GM18873 (cell line): ENCODE results near the gene ATP8B1.
"Not testable (repeated sequence)": the region's sequence is repeated elsewhere in the genome, so short reads cannot be mapped to it uniquely, and the experiment has no call there.

Experiments used
- ATAC-seq: cut with Tn5 transposase; IDR thresholded peaks from one replicate; pipeline ENCODE4 v1.9.1; 2021; ENCODE audit warnings: mild to moderate bottlenecking, moderate library complexity, moderate number of reproducible peaks; ENCODE audit not compliant: unreplicated experiment, low FRiP score

The ATP8B1 gene

DNA sequence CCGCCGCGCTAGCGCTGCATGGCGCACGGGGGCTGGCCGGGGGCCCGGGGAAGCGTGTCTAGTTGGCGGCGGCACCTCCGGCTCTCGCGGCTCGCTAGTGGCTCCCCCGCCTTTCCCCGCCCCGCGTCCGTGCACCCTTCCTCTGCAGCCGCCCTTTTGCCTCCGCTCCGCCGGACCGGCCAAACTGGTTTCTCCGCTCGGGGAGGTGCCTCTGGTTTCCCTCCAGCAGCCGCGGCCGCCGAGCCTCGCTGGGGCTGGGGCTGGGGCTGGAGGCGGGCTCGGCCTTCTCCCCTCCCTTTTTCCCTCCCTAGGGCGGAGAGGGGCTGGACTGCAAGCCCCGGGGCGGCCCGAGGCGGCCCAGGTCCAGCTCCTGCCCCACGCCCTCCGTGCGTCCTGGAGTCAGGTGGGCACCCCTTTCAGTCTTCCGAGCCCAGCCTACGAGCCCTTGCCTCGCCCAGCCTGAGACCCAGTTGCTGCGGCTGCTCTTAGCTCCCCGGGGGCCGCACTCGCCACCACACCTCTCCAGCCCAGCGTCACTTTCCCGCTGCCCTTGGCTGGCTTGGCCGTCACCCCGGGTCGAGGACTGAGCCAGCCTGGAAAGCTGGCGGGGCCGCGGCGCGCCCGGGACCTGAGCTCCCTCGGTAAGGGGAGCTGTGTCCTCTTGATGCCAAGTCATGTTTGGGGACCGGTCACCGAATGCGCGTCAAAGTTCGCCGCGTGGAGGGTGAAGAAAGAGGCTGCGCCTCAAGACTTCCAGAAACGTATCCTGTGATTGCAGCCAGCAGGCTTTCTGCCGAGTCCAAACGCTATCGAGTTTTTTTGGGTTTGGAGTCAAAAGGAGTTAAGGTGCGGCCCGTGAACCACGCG is at the start of gene ATP8B1:
Gene ATP8B1 (minus strand): TSS at position 213 of the 867 bp plus-strand sequence. CDS start 71,508 bp downstream, outside the sequence.
- ATAC-seq: no peak

DNA sequence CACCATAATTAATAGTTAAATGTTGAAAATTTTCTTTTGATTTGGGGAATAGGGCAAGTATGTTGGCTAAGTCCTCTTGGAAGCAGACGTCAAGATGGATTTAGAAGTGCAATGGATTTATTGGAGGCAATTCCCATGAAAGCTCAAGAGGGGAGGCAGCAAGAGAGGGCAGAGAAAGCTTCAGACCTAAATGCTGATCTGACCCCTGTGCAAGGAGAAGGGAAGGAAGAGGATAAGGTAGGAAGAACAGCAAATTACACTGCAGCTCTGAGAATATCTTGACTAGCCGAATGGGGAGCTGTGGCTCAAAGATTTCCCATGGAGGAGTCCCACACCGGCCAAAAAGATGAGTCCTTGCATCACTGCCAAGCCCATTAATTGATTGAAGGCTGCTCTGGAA is 46.9 kb upstream of the ATP8B1 start:
- ATAC-seq: no peak

DNA sequence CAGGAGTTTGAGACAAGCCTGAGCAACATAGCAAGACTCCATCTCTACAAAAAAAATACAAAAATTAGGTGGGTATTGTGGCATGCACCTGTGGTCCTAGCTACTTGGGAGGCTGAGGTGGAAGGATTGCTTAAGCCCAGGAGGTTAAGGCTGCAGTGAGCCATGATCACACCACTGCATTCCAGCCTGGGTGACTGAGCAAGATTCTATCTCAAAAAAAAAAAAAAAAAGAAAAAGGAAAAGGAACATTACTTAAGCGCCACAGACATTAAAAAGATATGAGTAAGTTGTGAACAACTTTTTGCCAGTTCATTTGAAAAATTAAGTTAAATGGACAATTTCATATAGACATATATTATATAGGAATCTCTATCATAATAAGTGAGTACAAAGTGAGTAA is 45.3 kb upstream of the ATP8B1 start:
- ATAC-seq: not testable (repeated sequence)

DNA sequence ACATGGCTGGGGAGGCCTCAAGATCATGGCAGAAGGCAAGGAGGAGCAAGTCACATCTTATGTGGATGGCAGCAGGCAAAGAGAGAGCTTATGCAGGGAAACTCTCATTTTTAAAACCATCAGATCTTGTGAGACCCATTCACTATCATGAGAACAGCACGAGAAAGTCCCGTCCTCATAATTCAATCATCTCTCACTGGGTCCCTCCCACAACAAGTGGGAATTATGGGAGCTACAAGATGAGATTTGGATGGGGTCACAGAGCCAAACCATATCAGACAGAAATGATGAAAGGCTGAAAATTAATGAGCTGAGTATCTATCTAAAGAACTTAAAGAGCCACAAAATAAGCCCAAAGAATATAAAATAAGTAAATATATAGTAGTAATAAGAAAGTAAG is 44.3 kb upstream of the ATP8B1 start:
- ATAC-seq: not testable (repeated sequence)

DNA sequence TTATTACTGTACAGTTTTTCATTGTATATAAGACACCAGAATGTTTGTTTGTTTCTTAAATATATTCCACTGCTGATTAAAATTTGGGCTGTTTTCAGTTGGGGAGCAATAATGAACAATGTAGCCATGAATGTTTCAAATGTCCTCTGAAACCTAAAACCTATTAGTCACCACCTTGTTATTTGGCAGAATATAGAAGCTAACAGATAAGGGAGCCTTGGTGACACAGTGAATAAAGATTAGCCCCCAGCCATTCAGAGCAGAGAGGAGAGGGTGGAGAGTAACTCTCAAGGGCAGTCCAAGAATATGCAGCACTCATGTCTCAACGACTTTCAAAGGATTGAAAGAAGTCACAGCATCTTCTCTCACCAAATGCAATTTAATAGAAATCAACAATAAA is 43.1 kb upstream of the ATP8B1 start:
- no peak for ATAC-seq

DNA sequence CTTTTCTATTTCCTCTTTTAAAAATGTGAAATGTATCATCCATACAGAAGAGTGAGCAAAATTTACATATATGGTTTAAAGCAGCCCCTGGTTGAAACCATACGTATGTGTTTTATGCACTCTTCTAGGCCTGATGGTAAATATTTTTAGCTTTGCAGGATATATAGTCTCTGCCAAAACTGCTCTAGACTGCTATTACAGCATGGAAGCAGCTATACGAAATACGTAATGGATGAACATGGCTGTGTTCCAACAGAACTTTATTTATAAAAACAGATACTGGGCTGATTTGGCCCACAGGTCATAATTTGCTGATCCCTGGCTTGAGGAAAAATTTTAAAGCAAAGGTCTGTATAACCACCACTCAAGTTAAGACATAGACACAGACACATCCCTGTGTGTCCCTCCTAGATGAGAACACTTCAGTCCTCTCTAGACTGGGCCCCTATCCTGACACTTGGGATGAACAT is 42.5 kb upstream of the ATP8B1 start:
- no peak for ATAC-seq

DNA sequence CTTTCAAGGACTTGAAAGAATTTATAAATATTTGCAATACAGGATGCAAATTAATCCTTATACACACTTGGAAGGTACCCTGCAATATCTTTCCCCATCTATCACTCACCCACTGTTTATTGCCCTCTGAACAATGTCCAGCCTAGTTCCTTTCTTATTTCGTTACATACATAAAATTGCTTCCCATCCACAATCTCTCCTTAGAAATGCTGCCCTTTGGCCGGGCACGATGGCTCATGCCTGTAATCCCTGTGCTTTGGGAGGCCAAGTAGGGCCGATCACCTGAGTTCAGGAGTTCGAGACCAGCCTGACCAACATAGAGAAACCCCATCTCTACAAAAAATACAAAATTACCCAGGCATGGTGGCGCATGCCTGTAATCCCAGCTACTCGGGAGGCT is 41.2 kb upstream of the ATP8B1 start:
- no peak for ATAC-seq

DNA sequence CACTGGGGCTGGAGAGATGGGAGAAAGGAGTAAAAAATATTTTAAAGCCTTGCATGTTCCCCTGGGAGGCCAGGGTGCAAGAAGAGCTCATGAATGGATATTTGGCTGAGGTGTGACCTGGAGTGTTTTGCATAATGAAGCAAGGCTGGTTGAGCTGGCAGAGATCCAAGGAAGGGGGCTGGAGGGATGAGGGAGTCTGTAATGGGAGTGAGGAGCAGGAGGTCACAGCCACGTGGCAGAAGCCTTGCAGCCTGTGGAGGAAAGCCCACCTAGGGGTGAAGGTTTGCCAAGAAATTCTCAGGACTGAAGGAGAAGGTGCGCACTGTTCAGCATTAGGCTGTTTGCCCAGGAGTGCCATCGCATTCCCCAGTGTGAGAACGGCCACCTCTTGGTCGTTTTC is 40.3 kb upstream of the ATP8B1 start:
- ATAC-seq: no peak

DNA sequence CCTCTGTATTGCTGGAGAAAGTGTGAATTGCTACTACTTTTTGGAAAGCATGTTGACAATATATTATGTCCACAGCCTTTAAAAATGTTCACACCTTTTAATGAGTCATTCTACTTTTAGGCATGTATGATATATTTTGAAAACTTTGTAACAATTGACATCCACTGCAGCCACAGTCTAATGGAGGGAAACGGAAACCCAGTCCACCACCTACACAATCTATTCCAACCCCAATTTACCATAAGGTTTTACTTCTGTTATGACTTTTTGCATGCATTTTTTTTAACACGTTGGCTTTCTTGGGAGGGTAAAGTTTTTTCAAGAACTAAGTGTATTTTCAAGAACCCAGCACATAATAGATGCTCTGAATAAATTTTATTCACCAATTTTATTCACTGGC is 38.5 kb upstream of the ATP8B1 start:
- ATAC-seq: no peak

DNA sequence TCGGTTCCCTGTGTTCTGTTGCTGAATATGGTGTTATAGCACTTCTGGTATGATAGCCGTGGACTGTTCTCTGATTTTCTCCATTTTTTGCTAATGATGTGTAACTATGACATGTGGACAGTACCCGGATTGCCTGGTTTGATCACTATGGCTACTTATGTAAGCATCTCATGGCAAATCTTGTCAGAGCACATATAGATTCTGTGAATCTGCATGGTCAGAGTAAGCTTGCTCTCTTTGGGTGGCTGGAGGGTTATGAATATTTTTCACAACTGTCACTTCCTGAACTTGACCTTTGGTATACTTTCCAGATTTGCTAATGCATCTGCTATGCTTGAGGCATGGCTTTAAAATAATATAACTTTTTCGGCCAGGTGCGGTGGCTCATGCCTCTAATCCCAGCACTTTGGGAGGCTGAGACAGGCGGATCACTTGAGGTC is 36.8 kb upstream of the ATP8B1 start:
- no peak for ATAC-seq

DNA sequence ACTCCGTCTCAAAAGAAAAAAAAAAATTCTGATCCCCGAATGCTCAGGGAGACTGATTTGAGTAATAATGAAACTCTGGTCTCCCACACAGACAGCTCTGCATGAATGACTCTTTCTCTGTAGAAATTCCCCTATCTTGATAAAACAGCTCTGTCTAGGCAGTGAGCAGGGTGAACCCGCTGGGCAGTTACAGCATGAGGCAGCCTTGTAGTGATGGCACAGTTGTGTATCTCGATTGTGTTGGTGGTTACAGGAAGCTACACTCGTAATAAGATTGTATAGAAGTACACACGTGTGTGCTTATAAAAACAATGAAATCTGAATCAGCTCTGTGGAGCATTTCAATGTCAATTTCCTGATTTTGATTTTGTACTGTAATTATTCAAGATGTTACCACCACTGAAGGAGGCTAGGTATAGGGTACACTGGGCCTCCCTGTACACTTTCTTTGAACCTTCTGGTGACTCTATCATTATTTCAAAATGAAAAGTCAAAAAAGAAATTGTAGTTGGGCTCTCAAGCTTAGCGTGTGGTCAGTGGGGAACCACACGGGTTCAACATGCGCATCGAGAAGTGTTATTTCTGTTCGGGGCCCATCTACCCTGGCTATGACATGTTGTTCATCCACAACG is 34.9 kb upstream of the ATP8B1 start:
- ATAC-seq: peak; percentile 94

DNA sequence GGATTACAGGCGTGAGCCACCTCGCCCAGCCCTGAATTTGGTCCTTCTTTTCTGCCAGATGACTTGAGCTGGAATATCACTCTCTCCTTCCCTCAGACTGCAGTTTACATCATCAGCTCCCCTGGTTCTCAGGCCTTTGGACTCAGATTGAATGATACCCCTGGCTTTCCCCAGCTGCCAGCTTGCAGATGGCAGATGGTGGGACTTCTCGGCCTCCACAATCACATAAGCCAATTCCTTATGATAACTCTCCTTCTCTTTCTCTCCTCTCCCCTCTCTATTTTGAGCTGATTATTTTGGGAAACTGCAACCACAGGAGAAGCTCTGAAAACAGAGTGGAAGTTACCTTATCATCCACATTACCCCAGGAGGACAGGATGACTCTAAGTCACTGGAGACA is 33.4 kb upstream of the ATP8B1 start:
- no peak for ATAC-seq

DNA sequence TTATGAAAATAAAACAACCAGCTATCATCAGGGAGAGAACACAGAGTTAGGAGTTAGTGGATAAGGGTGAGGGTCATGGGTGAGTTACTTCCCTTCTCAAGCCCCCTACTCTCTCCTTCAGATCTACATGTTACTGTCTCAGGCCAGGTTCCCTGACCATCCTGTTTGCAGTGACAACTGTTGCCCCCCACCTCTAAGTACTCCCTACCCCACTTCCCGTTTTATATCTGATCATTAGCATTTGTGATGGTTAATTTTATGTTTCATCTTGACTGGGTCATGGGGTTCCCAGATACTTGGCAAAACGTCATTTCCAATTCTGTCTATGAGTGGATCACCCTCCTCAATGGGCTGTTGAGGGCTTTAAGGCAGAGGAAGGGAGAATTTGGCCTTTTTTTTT is 32.8 kb upstream of the ATP8B1 start:
- ATAC-seq: no peak

DNA sequence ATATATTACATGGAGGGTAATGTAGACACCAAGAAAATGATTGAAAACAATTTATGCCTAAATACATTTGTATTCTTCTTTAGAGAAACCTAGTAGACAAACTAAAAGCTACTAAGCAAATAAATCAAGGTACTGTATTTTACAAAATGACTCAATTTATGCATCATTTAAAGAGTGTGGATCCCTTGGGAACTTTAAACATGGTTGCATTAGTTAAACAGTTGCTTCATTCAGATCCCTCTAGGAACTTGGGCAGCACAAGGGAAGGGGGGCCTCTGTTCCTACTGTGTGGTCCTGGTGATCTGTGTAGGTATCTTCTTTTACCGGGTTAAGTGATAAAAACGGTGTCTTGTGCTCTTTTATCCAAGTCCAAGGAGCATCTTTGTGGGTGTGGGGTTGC is 31.5 kb upstream of the ATP8B1 start:
- no peak for ATAC-seq

DNA sequence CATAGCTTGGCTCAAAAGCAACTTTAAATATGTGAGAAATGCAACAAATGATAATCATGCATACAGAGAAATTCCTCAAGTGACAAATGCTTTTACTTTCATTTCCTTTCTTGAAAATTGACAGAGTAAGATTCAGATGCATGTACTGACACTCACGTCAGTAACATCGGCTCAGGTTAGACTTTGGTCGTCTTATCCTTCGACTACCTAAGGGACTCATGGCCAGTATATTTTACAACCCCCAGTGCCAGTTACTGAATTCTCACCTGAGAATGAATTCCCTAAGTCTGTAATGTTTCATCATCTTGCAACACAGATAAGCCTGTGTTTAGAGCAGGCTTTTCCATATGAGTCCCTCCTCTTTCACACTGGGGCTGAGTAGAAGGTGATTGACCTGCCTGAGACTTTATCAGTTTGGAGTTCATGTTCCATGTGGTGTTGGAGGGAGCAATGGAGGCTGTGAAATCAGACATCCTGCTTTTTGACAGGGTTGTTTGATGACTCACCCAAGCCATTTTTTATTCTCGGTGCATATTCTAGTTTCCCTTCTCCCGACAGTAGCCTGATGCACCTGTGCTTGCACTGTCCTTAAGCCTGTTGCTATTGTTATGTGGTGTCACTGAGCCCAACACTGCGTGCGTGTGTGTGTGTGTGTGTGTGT is 30.5 kb upstream of the ATP8B1 start:
- peak; percentile 35 for ATAC-seq

DNA sequence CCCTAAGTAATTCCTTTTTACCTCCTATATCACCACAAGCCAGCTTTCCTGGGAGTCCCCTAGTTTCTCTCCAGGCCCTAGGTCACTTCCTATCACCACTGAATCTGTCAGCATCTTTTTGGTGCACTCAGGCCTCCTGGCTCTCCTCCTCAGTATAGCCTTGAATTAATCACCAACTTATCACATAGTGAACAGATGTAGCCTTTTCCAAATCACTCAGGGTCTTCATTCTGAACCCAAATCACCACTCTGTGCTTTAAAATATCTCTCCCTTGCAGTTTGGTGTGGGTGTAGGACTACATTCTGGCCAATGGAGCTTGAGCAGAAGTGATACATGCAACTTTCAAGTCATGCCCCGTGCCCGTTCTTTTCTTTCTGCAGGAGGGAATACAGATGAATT is 29.6 kb upstream of the ATP8B1 start:
- no peak for ATAC-seq

DNA sequence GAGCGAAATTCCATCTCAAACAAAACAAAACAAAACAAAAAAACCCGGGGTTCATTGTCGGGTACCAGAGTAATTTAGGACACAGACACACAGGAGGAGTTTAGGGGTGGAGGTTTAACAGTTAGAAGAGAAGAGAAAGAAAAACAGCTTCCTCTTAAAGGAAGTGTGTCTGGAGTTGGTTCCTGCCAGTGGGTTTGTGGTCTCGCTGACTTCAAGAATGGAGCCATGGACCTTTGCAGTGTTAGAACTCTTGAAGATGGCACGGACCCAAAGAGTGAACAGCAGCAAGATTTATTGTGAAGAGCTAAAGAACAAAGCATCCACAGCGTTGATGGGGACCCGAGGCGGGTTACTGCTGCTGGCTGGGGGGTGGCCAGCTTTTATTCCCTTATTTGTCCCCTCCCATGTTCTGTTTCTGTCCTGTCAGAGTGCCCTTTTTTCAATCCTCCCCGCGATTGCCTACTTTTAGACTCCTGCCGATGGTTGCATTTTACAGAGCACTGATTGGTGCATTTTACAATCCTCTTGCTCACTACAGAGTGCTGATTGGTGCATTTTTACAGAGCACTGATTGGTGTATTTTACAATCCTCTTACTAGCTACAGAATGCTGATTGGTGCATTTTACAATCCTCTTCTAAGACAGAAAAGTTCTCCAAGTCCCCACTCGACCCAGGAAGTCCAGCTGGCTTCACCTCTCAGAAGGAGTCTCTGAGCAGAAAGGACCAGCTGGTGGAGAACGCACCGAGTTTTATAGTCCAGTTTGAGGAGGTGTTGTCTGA is 28.7 kb upstream of the ATP8B1 start:
- ATAC-seq: no peak

DNA sequence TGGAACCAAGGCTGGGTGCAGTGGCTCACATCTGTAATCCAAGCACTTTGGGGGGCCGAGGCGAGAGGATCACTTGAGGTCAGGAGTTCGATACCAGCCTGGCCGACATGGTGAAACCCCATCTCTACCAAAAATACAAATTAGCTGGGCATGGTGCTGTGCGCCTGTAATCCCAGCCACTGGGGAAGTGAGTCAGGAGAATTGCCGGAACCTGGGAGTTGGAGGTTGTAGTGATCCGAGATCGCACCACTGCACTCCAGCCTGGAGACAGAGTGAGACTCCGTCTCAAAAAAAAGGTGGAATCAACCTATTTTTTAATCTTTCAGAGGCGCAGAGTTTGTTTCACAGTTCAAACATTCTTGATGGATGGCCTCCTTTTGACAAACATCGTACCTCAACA is 24.5 kb upstream of the ATP8B1 start:
- ATAC-seq: no peak

DNA sequence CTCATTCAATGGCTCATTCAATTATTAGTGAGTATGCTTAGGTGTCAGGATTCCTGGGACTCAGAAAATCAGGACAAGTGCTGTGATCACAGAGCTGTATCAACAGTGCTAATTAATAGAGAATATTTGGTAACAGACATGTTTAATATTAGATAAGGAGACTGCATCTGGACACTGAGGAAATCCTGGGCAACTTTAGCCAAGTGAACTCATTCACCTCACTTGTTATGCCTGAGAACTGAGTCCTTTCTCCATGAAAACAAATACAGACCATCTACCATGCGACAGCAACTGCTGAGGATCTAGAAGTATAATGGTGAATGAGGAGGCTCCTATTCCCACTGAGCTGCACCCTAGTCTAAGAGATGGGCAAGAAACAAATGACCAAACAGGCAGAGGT is 23.1 kb upstream of the ATP8B1 start:
- no peak for ATAC-seq

DNA sequence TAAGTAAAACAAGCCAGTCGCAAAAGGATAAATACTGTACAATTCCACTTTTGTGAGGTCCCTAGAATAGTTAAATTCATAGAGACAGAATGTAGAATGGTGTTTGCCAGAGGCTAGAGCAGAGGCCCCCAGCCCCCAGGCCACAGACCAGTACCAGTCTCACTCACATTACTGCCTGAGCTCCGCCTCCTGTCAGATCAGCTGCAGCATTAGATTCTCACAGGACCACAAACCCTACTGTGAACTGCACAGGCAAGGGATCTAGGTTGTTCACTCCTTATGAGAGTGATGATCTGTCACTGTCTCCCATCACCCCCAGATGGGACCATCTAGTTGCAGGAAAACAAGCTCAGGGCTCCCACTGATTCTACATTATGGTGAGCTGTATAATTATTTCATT is 17.5 kb upstream of the ATP8B1 start:
- ATAC-seq: not testable (repeated sequence)
